WTC11 (cell line): Measurements from ENCODE around the gene FGF6. TPM values are rescaled to one million over a fixed set of nuclear protein-coding genes. Genes with fewer than 3 reads are reported as not detected.
A peak's percentile ranks its signal among the peaks of the same experiment; 100 is the strongest.

Experiments
- ATAC-seq: fragments of 200-7000 bp; cut with Tn5 transposase; 2 replicates; pipeline ENCODE4 v1.10.0; 2021; ENCODE audit warnings: mild to moderate bottlenecking, moderate library complexity
- CTCF ChIA-PET: fragments of 300-600 bp; sonication (Branson Sonifier 250); formaldehyde crosslinking; loops from one replicate; lab custom pipeline; 2021; ENCODE audit warnings: antibody characterized with exemption; lab: Charles Lee
- POLR2A ChIA-PET: fragments of 350-600 bp; sonication (Branson Sonifier 250); formaldehyde crosslinking; loops from one replicate; lab custom pipeline; 2021; ENCODE audit warnings: antibody characterized with exemption; lab: Charles Lee
- DNase-seq: peaks from one replicate; pipeline ENCODE4 v3.0.0; 2021; ENCODE audit warnings: low spot score
- H3K27ac Mint-ChIP-seq: 2 replicates; pipeline ENCODE4 v1.8.0; 2021; ENCODE audit warnings: mixed read lengths
- H3K27me3 Mint-ChIP-seq: 2 replicates; pipeline ENCODE4 v1.8.0; 2021; ENCODE audit warnings: low read depth, mild to moderate bottlenecking, moderate library complexity, mixed read lengths
- H3K36me3 Mint-ChIP-seq: 2 replicates; pipeline ENCODE4 v1.8.0; 2021; ENCODE audit warnings: mixed read lengths
- H3K4me1 Mint-ChIP-seq: 2 replicates; pipeline ENCODE4 v1.8.0; 2022; ENCODE audit warnings: mixed read lengths
- H3K4me3 Mint-ChIP-seq: 2 replicates; pipeline ENCODE4 v1.8.0; 2021; ENCODE audit warnings: mild to moderate bottlenecking, moderate library complexity, mixed read lengths
- H3K9me3 Mint-ChIP-seq: 2 replicates; pipeline ENCODE4 v1.8.0; 2021; ENCODE audit warnings: mixed read lengths
- CBFB ChIP-seq: sonication (generic); formaldehyde crosslinking; IDR thresholded peaks from 2 replicates; pipeline ENCODE4 v1.8.1; 2022; ENCODE audit warnings: mild to moderate bottlenecking, low read depth, missing genetic modification reagents
- CREB1 ChIP-seq: sonication (generic); formaldehyde crosslinking; IDR thresholded peaks from 2 replicates; pipeline ENCODE4 v1.8.0; 2023; ENCODE audit warnings: mild to moderate bottlenecking, missing genetic modification reagents
- ELF4 ChIP-seq: sonication (generic); formaldehyde crosslinking; IDR thresholded peaks from 2 replicates; pipeline ENCODE4 v1.8.1; 2022; ENCODE audit warnings: low read depth, mild to moderate bottlenecking, moderate library complexity, missing genetic modification reagents
- GABPB1 ChIP-seq: sonication (generic); formaldehyde crosslinking; IDR thresholded peaks from 2 replicates; pipeline ENCODE4 v1.8.1; 2023; ENCODE audit warnings: mild to moderate bottlenecking, missing genetic modification reagents
- NR1H2 ChIP-seq: sonication (generic); formaldehyde crosslinking; IDR thresholded peaks from 2 replicates; pipeline ENCODE4 v1.9.0; 2021; ENCODE audit warnings: mild to moderate bottlenecking, moderate library complexity, missing genetic modification reagents
- PRRX2 ChIP-seq: fragments of 250-450 bp; sonication (Bioruptor Pico); IDR thresholded peaks from 2 replicates; pipeline ENCODE4 v1.8.0; 2021; ENCODE audit warnings: mild to moderate bottlenecking
- SMAD4 ChIP-seq: sonication (generic); formaldehyde crosslinking; IDR thresholded peaks from 2 replicates; pipeline ENCODE4 v1.8.0; 2022; ENCODE audit warnings: mild to moderate bottlenecking, missing genetic modification reagents
- SP1 ChIP-seq: sonication (generic); formaldehyde crosslinking; conservative IDR thresholded peaks from 2 replicates; pipeline ENCODE4 v1.8.1; 2022; ENCODE audit warnings: missing genetic modification reagents
- TEAD1 ChIP-seq: sonication (generic); formaldehyde crosslinking; IDR thresholded peaks from 2 replicates; pipeline ENCODE4 v1.8.0; 2022; ENCODE audit warnings: mild to moderate bottlenecking, missing genetic modification reagents
- TP53 ChIP-seq: sonication (generic); formaldehyde crosslinking; IDR thresholded peaks from 2 replicates; pipeline ENCODE4 v1.8.1; 2023; ENCODE audit warnings: mild to moderate bottlenecking, missing genetic modification reagents
- ZNF317 ChIP-seq: sonication (generic); formaldehyde crosslinking; IDR thresholded peaks from 2 replicates; pipeline ENCODE4 v1.8.1; 2023; ENCODE audit warnings: low read depth, mild to moderate bottlenecking, moderate library complexity, missing genetic modification reagents, borderline replicate concordance
- ZNF396 ChIP-seq: fragments of 250-450 bp; sonication (Bioruptor Pico); IDR thresholded peaks from 2 replicates; pipeline ENCODE4 v1.8.0; 2021; ENCODE audit warnings: mild to moderate bottlenecking, moderate library complexity, borderline replicate concordance
- total RNA-seq: library from RNA; stranded (reverse); gene quantifications from 3 replicates; pipeline ENCODE4 v1.2.3, GENCODE V29; 2021
- TF ChIP-seq, protein P1 (sequence below): sonication (generic); formaldehyde crosslinking; IDR thresholded peaks from 2 replicates; pipeline ENCODE4 v1.8.1; 2023; ENCODE audit warnings: mild to moderate bottlenecking, missing genetic modification reagents
- TF ChIP-seq, protein P2 (sequence below): sonication (generic); formaldehyde crosslinking; IDR thresholded peaks from 2 replicates; pipeline ENCODE4 v1.8.1; 2023; ENCODE audit warnings: mild to moderate bottlenecking, missing genetic modification reagents, moderate library complexity
- TF ChIP-seq, protein P3 (sequence below): sonication (generic); formaldehyde crosslinking; IDR thresholded peaks from 2 replicates; pipeline ENCODE4 v1.8.0; 2022; ENCODE audit warnings: mild to moderate bottlenecking, missing genetic modification reagents
- TF ChIP-seq, protein P4 (sequence below): fragments of 250-450 bp; sonication (Bioruptor Pico); IDR thresholded peaks from 2 replicates; pipeline ENCODE4 v1.9.0; 2021; ENCODE audit warnings: mild to moderate bottlenecking
- TF ChIP-seq, protein P5 (sequence below): sonication (generic); formaldehyde crosslinking; IDR thresholded peaks from 2 replicates; pipeline ENCODE4 v1.8.0; 2023; ENCODE audit warnings: missing genetic modification reagents, mild to moderate bottlenecking, borderline replicate concordance
- TF ChIP-seq, protein P6 (sequence below): fragments of 250-450 bp; sonication (Bioruptor Pico); IDR thresholded peaks from 2 replicates; pipeline ENCODE4 v2.1.2; 2022; ENCODE audit warnings: mild to moderate bottlenecking, moderate library complexity
- TF ChIP-seq, protein P7 (sequence below): fragments of 250-450 bp; sonication (Bioruptor Pico); conservative IDR thresholded peaks from 2 replicates; pipeline ENCODE4 v1.9.0; 2021; ENCODE audit warnings: mild to moderate bottlenecking

Gene FGF6
- total RNA-seq, 1 experiment from 2014 or later: not detected

DNA sequence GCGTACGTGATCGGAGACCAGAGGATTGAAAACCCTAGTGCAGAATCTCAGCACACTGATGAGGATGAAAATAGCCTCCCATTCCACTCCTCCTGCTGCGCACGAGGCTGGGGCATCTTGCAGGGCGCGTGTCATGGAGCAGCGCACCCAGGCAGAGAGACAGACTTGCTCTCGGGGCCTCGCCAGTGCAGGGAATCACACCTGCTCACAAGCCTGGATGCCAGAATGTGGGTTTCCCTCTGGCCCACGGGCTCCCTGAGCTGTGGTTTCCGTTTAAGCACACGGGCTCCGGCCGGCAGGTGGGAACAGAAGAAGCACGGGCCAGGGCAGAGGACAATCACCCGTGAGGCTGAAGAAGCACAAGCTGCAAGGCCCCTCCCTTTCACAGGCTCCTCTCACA lies 2.0 kb downstream of the FGF6 start:
- peaks cover 6% of the 10 kb centered on the region; the same call in 1 of the 2 replicates for H3K27me3 Mint-ChIP-seq
- TF ChIP-seq, protein P1, sequence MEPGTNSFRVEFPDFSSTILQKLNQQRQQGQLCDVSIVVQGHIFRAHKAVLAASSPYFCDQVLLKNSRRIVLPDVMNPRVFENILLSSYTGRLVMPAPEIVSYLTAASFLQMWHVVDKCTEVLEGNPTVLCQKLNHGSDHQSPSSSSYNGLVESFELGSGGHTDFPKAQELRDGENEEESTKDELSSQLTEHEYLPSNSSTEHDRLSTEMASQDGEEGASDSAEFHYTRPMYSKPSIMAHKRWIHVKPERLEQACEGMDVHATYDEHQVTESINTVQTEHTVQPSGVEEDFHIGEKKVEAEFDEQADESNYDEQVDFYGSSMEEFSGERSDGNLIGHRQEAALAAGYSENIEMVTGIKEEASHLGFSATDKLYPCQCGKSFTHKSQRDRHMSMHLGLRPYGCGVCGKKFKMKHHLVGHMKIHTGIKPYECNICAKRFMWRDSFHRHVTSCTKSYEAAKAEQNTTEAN (CRISPR knock-in tag): no peak
- TF ChIP-seq, all 79 proteins: peak for 0
- ChIA-PET POLR2A (no interaction called here), CTCF (no interaction called here)
- no peak overlapping the region for H3K27ac Mint-ChIP-seq
- no peaks in the 10 kb centered on the region for H3K9me3 Mint-ChIP-seq
- DNase-seq (no peak), ATAC-seq (no peak)
- H3K36me3 Mint-ChIP-seq: no peaks in the 10 kb centered on the region
- H3K4me1 Mint-ChIP-seq: peaks cover 64% of the 10 kb centered on the region
- no peak overlapping the region for H3K4me3 Mint-ChIP-seq

DNA sequence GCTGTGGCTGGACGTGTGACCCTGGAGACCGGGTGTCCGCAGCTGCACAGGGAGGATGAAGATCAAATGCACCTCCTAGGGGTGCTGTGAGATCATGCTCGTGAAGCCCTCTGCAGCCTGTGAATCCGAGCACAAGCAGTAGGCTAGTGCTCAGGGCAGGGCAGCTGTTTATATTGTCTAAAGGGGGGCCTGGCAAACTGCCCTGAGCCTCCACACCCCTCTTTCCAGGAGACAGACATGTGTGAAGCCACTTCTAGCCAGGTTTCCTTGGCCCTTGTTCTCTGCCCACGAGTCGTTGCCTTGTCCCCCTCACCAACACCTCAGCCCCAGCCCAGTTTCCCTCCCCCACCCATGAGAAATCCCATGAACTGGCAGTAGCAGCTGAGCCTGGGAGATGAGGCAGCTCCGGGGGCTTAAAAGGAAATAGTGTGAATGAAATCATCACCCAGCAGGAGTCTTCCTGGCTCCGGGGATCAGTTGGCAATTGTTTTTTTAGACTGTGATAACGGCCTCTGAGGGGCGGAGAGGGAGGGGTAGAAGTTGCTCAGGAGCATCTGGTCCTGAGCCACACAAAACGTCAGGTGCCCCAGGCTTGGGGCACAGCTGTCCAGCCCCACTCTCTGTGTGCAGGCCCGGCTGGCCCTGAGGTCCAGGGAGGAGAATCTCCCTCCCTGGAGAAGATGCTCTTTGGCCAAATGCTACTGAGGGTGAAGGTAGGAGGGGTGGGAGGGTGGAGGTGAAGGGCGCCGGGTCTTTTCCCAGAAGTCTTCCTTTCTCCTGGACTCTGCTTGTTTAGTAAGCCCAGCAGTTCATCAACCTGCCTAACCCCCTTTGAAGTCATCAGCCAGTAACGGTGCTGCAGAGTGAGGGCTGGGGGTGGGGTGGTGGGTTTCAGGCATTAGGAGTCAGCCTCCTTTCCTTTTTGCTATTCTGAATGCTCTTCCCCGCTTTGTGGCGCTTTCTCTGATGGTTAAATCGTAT lies 4.0 kb downstream of the FGF6 start:
- DNase-seq (no peak), ATAC-seq (peak; percentile 46)
- no peak overlapping the region for H3K27ac Mint-ChIP-seq
- no peaks in the 10 kb centered on the region for H3K9me3 Mint-ChIP-seq
- CTCF ChIA-PET: interaction anchor here (1.0 to 1.6 kb wide), 3 partner anchors 9 to 21 kb away, joined by 3 to 4 read pairs (median 3); no protein-coding TSS in a partner anchor
- H3K4me1 Mint-ChIP-seq: peaks cover 76% of the 10 kb centered on the region
- no peaks in the 10 kb centered on the region for H3K36me3 Mint-ChIP-seq
- H3K27me3 Mint-ChIP-seq: peaks cover 6% of the 10 kb centered on the region; the same call in 1 of the 2 replicates
- POLR2A ChIA-PET: no interaction called here
- H3K4me3 Mint-ChIP-seq: peak overlapping the region; percentile 22
- TF ChIP-seq ZNF317 (CRISPR knock-in tag) (no peak), CBFB (CRISPR knock-in tag) (no peak), ELF4 (CRISPR knock-in tag) (no peak), ZNF396 (no peak), SP1 (peak; percentile 29; the same call in 1 of the 2 replicates), GABPB1 (CRISPR knock-in tag) (no peak), SMAD4 (no peak), TP53 (CRISPR knock-in tag) (0 out of 2 replicates have a peak, but pooled peaks have one; percentile 59), PRRX2 (CRISPR knock-in tag) (no peak), NR1H2 (no peak), CREB1 (CRISPR knock-in tag) (no peak), TEAD1 (CRISPR knock-in tag) (no peak)
- TF ChIP-seq, protein P2, sequence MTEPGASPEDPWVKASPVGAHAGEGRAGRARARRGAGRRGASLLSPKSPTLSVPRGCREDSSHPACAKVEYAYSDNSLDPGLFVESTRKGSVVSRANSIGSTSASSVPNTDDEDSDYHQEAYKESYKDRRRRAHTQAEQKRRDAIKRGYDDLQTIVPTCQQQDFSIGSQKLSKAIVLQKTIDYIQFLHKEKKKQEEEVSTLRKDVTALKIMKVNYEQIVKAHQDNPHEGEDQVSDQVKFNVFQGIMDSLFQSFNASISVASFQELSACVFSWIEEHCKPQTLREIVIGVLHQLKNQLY (CRISPR knock-in tag): no peak
- TF ChIP-seq, protein P3, sequence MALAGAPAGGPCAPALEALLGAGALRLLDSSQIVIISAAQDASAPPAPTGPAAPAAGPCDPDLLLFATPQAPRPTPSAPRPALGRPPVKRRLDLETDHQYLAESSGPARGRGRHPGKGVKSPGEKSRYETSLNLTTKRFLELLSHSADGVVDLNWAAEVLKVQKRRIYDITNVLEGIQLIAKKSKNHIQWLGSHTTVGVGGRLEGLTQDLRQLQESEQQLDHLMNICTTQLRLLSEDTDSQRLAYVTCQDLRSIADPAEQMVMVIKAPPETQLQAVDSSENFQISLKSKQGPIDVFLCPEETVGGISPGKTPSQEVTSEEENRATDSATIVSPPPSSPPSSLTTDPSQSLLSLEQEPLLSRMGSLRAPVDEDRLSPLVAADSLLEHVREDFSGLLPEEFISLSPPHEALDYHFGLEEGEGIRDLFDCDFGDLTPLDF (CRISPR knock-in tag): no peak
- TF ChIP-seq, protein P4, sequence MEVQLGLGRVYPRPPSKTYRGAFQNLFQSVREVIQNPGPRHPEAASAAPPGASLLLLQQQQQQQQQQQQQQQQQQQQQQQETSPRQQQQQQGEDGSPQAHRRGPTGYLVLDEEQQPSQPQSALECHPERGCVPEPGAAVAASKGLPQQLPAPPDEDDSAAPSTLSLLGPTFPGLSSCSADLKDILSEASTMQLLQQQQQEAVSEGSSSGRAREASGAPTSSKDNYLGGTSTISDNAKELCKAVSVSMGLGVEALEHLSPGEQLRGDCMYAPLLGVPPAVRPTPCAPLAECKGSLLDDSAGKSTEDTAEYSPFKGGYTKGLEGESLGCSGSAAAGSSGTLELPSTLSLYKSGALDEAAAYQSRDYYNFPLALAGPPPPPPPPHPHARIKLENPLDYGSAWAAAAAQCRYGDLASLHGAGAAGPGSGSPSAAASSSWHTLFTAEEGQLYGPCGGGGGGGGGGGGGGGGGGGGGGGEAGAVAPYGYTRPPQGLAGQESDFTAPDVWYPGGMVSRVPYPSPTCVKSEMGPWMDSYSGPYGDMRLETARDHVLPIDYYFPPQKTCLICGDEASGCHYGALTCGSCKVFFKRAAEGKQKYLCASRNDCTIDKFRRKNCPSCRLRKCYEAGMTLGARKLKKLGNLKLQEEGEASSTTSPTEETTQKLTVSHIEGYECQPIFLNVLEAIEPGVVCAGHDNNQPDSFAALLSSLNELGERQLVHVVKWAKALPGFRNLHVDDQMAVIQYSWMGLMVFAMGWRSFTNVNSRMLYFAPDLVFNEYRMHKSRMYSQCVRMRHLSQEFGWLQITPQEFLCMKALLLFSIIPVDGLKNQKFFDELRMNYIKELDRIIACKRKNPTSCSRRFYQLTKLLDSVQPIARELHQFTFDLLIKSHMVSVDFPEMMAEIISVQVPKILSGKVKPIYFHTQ: no peak
- TF ChIP-seq, protein P5, sequence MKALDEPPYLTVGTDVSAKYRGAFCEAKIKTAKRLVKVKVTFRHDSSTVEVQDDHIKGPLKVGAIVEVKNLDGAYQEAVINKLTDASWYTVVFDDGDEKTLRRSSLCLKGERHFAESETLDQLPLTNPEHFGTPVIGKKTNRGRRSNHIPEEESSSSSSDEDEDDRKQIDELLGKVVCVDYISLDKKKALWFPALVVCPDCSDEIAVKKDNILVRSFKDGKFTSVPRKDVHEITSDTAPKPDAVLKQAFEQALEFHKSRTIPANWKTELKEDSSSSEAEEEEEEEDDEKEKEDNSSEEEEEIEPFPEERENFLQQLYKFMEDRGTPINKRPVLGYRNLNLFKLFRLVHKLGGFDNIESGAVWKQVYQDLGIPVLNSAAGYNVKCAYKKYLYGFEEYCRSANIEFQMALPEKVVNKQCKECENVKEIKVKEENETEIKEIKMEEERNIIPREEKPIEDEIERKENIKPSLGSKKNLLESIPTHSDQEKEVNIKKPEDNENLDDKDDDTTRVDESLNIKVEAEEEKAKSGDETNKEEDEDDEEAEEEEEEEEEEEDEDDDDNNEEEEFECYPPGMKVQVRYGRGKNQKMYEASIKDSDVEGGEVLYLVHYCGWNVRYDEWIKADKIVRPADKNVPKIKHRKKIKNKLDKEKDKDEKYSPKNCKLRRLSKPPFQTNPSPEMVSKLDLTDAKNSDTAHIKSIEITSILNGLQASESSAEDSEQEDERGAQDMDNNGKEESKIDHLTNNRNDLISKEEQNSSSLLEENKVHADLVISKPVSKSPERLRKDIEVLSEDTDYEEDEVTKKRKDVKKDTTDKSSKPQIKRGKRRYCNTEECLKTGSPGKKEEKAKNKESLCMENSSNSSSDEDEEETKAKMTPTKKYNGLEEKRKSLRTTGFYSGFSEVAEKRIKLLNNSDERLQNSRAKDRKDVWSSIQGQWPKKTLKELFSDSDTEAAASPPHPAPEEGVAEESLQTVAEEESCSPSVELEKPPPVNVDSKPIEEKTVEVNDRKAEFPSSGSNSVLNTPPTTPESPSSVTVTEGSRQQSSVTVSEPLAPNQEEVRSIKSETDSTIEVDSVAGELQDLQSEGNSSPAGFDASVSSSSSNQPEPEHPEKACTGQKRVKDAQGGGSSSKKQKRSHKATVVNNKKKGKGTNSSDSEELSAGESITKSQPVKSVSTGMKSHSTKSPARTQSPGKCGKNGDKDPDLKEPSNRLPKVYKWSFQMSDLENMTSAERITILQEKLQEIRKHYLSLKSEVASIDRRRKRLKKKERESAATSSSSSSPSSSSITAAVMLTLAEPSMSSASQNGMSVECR (CRISPR knock-in tag): no peak
- TF ChIP-seq, protein P6, sequence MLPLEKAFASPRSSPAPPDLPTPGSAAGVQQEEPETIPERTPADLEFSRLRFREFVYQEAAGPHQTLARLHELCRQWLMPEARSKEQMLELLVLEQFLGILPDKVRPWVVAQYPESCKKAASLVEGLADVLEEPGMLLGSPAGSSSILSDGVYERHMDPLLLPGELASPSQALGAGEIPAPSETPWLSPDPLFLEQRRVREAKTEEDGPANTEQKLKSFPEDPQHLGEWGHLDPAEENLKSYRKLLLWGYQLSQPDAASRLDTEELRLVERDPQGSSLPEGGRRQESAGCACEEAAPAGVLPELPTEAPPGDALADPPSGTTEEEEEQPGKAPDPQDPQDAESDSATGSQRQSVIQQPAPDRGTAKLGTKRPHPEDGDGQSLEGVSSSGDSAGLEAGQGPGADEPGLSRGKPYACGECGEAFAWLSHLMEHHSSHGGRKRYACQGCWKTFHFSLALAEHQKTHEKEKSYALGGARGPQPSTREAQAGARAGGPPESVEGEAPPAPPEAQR (CRISPR knock-in tag): no peak
- TF ChIP-seq, protein P7, sequence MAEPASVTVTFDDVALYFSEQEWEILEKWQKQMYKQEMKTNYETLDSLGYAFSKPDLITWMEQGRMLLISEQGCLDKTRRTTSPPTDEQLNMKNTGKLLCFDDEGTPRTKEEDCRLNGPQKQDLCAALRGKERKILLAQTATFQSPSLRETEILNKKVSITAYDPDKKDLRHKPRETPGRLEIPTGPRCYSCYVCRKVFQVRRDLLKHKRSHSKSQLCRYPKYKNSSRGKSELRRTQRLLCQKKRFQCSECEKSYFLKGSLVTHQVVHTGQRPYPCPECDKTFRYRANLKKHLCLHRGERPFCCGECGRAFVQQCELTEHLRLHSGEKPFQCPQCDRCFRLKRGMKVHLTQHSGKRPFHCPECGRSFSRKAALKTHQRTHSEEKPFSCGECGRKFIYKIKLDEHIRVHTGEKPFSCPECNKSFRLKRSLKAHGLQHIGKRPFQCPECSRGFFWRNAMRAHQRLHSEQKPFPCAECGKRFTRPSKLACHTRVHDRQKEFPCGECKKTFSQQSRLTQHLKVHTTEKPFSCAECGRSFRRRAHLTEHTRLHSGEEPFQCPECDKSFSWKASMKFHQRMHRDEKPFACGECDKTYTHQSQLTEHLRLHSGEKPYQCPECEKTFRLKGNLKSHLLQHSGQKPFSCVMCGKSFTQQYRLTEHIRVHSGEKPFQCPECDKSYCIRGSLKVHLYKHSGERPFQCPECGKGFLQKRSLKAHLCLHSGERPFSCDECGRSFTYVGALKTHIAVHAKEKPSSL (CRISPR knock-in tag): no peak
